ENCODE data around the gene DNAJC24. TPM values are rescaled to one million over a fixed set of nuclear protein-coding genes. Genes with fewer than 3 reads are reported as not detected.

DNAJC24 gene
- polyA plus RNA-seq, 6 donors from 2014 or later = 6.2 to 11.8 (median 9.3) TPM

DNA sequence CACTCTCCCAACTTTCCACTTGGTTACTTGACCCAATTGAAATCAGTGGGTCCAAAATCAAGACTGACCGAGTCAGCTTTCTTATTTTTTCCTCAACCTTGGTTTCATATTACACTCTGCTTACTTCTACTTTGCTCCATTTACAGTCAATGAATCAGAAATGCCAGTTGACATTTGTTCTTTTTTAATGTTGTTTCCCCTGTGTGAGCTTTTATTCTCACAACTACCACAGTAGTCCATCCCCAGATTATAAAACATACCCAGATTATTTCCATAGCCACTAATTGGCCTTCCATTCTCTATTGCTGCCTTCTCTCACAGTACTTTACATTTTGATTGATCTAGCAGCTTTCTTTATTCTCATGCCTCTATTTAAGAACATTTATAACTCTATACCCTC, 50.0 kb downstream of the DNAJC24 start:
- Mint-ChIP-seq H3K27ac (no peak overlapping the region), H3K4me1 (no peaks in the 10 kb centered on the region)
- DNase-seq = no peak

GRCh38 chr11:31421820-31422219, 52.2 kb downstream of the DNAJC24 start:
- DNase-seq = no peak
- Mint-ChIP-seq H3K4me1 (no peaks in the 10 kb centered on the region), H3K4me3 (no peak overlapping the region), H3K36me3 (no peaks in the 10 kb centered on the region), H3K9me3 (no peaks in the 10 kb centered on the region), H3K27me3 (no peaks in the 10 kb centered on the region), H3K27ac (no peak overlapping the region)
- no peak for ATAC-seq (ENCODE audit: low read depth in 2 of 2)

More for the DNA sequence above, 50.0 kb downstream of the DNAJC24 start:
- Mint-ChIP-seq H3K36me3 (no peaks in the 10 kb centered on the region), H3K9me3 (no peaks in the 10 kb centered on the region), H3K4me3 (no peak overlapping the region), H3K27me3 (no peaks in the 10 kb centered on the region)
- ATAC-seq (ENCODE audit: low read depth in 2 of 2) = no peak

- ATAC-seq (ENCODE audit: low read depth in 2 of 2) (no peak), DNase-seq (no peak)
- Mint-ChIP-seq H3K36me3 (no peaks in the 10 kb centered on the region), H3K4me3 (no peak overlapping the region), H3K9me3 (no peaks in the 10 kb centered on the region), H3K27ac (no peak overlapping the region), H3K27me3 (no peaks in the 10 kb centered on the region), H3K4me1 (no peaks in the 10 kb centered on the region)
Observed at GRCh38 chr11:31422703-31423102, 53.0 kb downstream of the DNAJC24 start.

GRCh38 chr11:31424652-31425051, 55.0 kb downstream of the DNAJC24 start:
- ATAC-seq (ENCODE audit: low read depth in 2 of 2) (no peak), DNase-seq (no peak)
- H3K36me3 Mint-ChIP-seq = peaks cover 0 to 2% of the 10 kb centered on the region in 2 donors
- no peaks in the 10 kb centered on the region for H3K9me3 Mint-ChIP-seq
- no peaks in the 10 kb centered on the region for H3K27me3 Mint-ChIP-seq
- no peaks in the 10 kb centered on the region for H3K4me1 Mint-ChIP-seq
- no peak overlapping the region for H3K4me3 Mint-ChIP-seq
- H3K27ac Mint-ChIP-seq = no peak overlapping the region

- no peak for DNase-seq
- H3K36me3 Mint-ChIP-seq = peaks cover 0 to 13% of the 10 kb centered on the region in 2 donors
- H3K27me3 Mint-ChIP-seq = no peaks in the 10 kb centered on the region
- no peak overlapping the region for H3K4me3 Mint-ChIP-seq
- no peaks in the 10 kb centered on the region for H3K9me3 Mint-ChIP-seq
- no peak overlapping the region for H3K27ac Mint-ChIP-seq
- no peaks in the 10 kb centered on the region for H3K4me1 Mint-ChIP-seq
- no peak for ATAC-seq (ENCODE audit: low read depth in 2 of 2)
Observed at GRCh38 chr11:31433851-31434250, 64.2 kb downstream of the DNAJC24 start.

- Mint-ChIP-seq H3K4me1 (no peaks in the 10 kb centered on the region), H3K27ac (no peak overlapping the region), H3K4me3 (no peak overlapping the region), H3K9me3 (no peaks in the 10 kb centered on the region), H3K36me3 (no peaks in the 10 kb centered on the region), H3K27me3 (no peaks in the 10 kb centered on the region)
- ATAC-seq (ENCODE audit: low read depth in 2 of 2) (no peak), DNase-seq (no peak)
Observed at GRCh38 chr11:31437742-31438435, 68.2 kb downstream of the DNAJC24 start.

DNA sequence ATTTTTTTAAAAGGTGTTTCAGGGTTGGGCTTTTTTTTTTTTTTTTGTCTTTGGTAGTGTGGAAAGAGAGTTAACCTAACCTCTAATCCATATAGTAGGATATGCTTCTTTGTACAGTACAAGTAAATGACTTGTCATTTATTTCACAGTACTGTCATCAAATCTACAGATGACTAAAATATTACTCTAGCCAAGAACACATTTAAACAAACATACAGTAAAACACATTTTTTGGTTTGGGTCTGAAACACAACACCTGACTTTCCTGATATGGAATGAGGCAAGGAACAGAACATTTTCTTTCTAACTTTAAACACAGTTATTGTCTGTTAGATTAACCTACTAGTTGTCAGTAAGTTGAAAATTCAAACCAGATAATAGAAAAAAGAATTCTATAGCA, 71.6 kb downstream of the DNAJC24 start:
- Mint-ChIP-seq H3K27ac (no peak overlapping the region), H3K9me3 (no peaks in the 10 kb centered on the region), H3K4me1 (no peaks in the 10 kb centered on the region), H3K4me3 (no peak overlapping the region), H3K36me3 (peaks cover 5 to 6% of the 10 kb centered on the region in 2 donors), H3K27me3 (no peaks in the 10 kb centered on the region)
- DNase-seq (no peak), ATAC-seq (ENCODE audit: low read depth in 2 of 2) (no peak)

GRCh38 chr11:31442086-31442485, 72.4 kb downstream of the DNAJC24 start:
- no peak overlapping the region for H3K4me3 Mint-ChIP-seq

GRCh38 chr11:31443802-31444201, 74.1 kb downstream of the DNAJC24 start:
- H3K36me3 Mint-ChIP-seq = peaks cover 11% of the 10 kb centered on the region in 2 donors
- no peaks in the 10 kb centered on the region for H3K9me3 Mint-ChIP-seq
- no peak for DNase-seq
- ATAC-seq (ENCODE audit: low read depth in 2 of 2) = no peak
- no peak overlapping the region for H3K27ac Mint-ChIP-seq
- H3K4me1 Mint-ChIP-seq = no peaks in the 10 kb centered on the region
- peak overlapping the region in 1 of 8 donors; percentile 74 for H3K4me3 Mint-ChIP-seq
- H3K27me3 Mint-ChIP-seq = no peaks in the 10 kb centered on the region

More at GRCh38 chr11:31442086-31442485, 72.4 kb downstream of the DNAJC24 start:
- ATAC-seq (ENCODE audit: low read depth in 2 of 2) = no peak
- no peaks in the 10 kb centered on the region for H3K27me3 Mint-ChIP-seq
- H3K4me1 Mint-ChIP-seq = no peaks in the 10 kb centered on the region
- H3K9me3 Mint-ChIP-seq = no peaks in the 10 kb centered on the region
- peaks cover 5 to 11% of the 10 kb centered on the region in 2 donors for H3K36me3 Mint-ChIP-seq
- H3K27ac Mint-ChIP-seq = no peak overlapping the region
- no peak for DNase-seq

DNA sequence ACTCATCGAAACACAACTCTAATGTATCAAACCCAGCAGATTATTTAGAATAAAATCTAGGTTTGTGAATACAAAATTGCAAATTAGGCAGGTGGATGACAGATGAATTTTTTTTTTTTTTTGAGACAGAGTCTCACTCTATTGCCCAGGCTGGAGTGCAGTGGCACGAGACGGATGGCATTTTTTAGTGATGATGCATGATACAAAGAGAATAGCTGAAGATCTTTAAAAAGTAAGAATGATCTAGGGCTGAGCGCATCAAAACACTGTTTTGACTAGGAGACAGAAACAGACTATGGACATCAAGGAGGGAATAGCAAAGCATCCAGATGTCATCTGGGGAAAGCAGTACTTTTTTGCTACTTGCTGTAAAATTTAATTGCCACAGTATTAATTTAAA, 76.0 kb downstream of the DNAJC24 start:
- Mint-ChIP-seq H3K4me3 (no peak overlapping the region), H3K27me3 (no peaks in the 10 kb centered on the region), H3K36me3 (peaks cover 11 to 14% of the 10 kb centered on the region in 2 donors), H3K9me3 (no peaks in the 10 kb centered on the region), H3K4me1 (no peaks in the 10 kb centered on the region), H3K27ac (no peak overlapping the region)
- no peak for ATAC-seq (ENCODE audit: low read depth in 2 of 2)
- no peak for DNase-seq

DNA sequence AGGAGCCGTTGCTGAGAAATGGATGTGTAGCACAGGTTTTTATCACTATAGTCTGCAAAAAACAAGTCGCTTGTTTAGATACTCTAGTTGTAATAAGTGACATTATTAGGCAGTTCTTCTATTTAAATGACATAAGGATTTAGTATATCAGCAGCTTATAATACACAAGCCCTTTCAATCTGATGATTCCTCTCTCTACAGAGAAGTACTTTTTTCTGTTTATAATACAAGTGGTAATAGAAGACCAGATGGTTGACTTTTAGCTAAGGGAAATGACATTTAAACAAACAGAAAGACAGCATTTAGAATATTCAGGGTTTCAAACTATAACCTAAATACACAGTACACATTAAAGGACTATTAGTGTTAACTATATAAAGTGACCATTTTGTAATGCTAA, 79.4 kb downstream of the DNAJC24 start:
- H3K27me3 Mint-ChIP-seq = no peaks in the 10 kb centered on the region
- H3K27ac Mint-ChIP-seq = no peak overlapping the region
- ATAC-seq (ENCODE audit: low read depth in 2 of 2) = no peak
- H3K4me1 Mint-ChIP-seq = no peaks in the 10 kb centered on the region
- H3K4me3 Mint-ChIP-seq = no peak overlapping the region
- no peak for DNase-seq
- H3K9me3 Mint-ChIP-seq = no peaks in the 10 kb centered on the region
- peaks cover 22 to 33% of the 10 kb centered on the region in 2 donors for H3K36me3 Mint-ChIP-seq

DNA sequence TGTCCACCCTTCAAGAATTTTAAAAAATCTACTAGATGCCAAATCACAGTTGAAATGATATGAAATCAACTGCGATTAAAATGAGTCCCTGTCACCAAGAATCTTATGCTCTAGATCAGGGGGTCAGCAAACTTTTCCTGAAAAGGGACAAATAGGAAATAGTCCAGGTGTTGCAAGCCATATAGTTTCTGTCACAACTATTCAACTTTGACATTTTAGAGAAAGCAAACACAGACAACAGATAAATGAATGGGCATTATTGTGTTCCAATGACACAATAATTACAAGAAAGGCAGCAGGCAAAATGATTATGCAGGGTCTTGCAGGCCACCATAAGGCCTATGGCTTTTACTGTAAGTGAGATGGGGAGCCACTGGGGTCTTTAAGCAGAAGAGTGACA, 81.2 kb downstream of the DNAJC24 start:
- DNase-seq = no peak
- Mint-ChIP-seq H3K27me3 (no peaks in the 10 kb centered on the region), H3K27ac (no peak overlapping the region), H3K9me3 (no peaks in the 10 kb centered on the region), H3K4me1 (no peaks in the 10 kb centered on the region), H3K36me3 (peaks cover 20 to 39% of the 10 kb centered on the region in 2 donors), H3K4me3 (no peak overlapping the region)
- no peak for ATAC-seq (ENCODE audit: low read depth in 2 of 2)

- H3K36me3 Mint-ChIP-seq = peaks cover 11 to 33% of the 10 kb centered on the region in 2 donors
- no peak overlapping the region for H3K27ac Mint-ChIP-seq
Observed at GRCh38 chr11:31455177-31455576, 85.5 kb downstream of the DNAJC24 start.

GRCh38 chr11:31464436-31464835, 94.8 kb downstream of the DNAJC24 start:
- no peak overlapping the region for H3K27ac Mint-ChIP-seq
- H3K4me3 Mint-ChIP-seq = no peak overlapping the region
- peaks cover 14 to 34% of the 10 kb centered on the region in 2 donors for H3K36me3 Mint-ChIP-seq

More at GRCh38 chr11:31455177-31455576, 85.5 kb downstream of the DNAJC24 start:
- no peaks in the 10 kb centered on the region for H3K27me3 Mint-ChIP-seq
- no peak overlapping the region for H3K4me3 Mint-ChIP-seq
- ATAC-seq (ENCODE audit: low read depth in 2 of 2) = no peak
- H3K9me3 Mint-ChIP-seq = no peaks in the 10 kb centered on the region
- DNase-seq = no peak
- no peaks in the 10 kb centered on the region for H3K4me1 Mint-ChIP-seq

More at GRCh38 chr11:31464436-31464835, 94.8 kb downstream of the DNAJC24 start:
- peaks cover 0 to 13% (median 1%) of the 10 kb centered on the region in 3 donors for H3K4me1 Mint-ChIP-seq
- H3K27me3 Mint-ChIP-seq = no peaks in the 10 kb centered on the region
- DNase-seq (no peak), ATAC-seq (ENCODE audit: low read depth in 2 of 2) (no peak)
- peaks cover 5 to 24% (median 16%) of the 10 kb centered on the region in 7 donors for H3K9me3 Mint-ChIP-seq

Data from naive B cell (primary cell).